Amygdala (tissue), 56 donors: Measurements from ENCODE around the gene EID3.

Source experiments
- DNase-seq, 56 donors: peaks; one replicate each; lab custom pipeline; 2025; lab: John Stamatoyannopoulos, UW

EID3 gene

DNA sequence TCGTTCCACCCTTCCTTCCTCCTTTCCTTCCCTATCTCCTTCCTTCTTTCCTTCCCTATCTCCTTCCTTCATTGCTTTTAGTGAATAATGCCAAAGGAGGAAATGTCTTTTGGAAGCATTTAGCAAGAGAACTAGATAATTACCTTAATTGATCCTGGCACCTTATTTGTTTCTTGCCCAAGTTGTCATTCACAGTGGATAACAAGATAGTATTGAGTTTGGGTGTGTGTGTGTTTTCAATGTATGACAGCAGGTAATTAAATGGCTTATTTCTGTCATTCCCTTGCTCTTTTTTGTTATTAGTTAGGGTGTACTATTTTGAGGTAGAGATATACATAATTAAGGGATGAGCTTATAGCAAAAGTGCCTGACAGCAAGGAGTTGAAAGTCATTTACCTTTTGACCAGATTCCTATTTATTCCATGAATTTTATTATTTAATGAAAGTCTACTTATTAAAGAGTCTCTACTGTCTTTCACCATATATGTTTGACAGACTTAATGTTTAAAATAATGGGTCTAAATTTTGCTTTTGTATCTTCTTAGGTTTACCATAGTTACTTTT, 30.2 kb downstream of the EID3 start:
- no peak for DNase-seq

DNA sequence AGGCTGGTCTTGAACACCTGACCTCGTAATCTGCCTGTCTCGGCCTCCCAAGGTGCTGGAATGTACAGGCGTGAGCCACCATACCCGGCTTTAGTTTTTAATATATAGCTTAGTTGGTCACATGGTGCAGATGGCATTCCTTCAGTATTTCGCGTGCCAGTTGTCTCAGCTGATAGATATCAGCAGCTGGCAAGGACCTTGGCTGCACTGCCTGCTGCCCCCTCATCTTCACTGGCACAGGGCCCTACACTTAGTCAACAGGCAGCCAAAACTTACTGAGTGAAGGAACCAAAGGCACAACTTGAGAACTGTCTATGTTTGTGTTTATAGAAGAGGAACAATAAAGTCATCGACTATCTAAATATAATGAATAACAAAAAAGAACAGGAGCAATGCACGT, 31.0 kb downstream of the EID3 start:
- no peak for DNase-seq

- no peak for DNase-seq
Measured at GRCh38 chr12:104336115-104336514, 32.6 kb downstream of the EID3 start.

- DNase-seq, result no peak
Measured at GRCh38 chr12:104337030-104337558, 33.6 kb downstream of the EID3 start.

- no peak for DNase-seq
Measured at GRCh38 chr12:104339663-104340062, 36.1 kb downstream of the EID3 start.

DNA sequence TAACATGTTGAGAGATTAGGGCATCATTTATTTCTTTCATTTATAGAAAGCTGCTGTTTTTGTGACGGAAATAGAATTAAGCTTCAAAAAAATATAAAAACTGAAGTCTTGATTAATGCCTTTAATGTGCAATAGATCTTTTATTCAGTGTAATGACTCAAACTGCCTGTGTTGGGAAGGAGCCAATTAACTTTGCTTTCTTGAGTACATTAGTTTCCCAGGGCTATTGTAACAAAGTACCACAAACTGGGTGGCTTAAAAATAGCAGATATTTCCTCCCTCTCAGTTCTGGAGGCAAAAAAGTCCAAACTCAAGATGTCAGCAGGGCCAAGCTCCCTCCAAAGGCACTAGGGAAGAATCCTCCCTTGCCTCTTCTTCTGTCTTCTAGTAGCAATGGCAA, 36.6 kb downstream of the EID3 start:
- DNase-seq, result no peak

GRCh38 chr12:104340925-104341611, 37.5 kb downstream of the EID3 start:
- peak in 20 of 56 donors; percentile 3 to 67 (median 19) for DNase-seq

- DNase-seq, result no peak
Measured at GRCh38 chr12:104342147-104342546, 38.6 kb downstream of the EID3 start.

DNA sequence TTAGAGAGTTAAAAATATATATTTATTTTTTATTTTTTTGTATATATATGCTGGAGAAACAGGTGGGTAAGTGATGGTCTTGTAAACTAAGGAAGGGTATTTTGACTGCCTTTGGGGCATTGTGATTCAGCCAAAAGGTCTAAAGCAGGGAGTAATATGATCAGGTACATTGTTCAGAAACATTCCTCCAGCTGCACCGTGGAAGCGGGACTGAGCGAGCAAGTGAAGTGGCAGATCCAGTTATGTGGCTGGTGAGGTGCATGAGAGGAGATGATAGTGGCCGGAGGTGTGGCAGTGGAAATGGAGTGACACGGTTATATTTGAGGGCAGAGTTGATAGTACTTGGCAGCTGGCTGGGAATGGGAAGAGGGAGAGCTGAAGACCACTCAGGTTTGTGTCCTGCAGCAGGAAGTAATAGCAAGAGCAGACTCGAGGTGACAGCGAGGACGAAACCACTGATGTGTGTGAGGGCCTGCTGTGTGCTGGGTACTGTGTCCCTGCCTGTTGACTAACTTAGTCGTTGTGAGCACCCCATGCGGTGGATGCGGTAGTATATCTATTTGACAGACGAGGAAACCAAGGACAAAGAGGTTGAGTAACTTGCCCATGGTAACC, 39.2 kb downstream of the EID3 start:
- no peak for DNase-seq

DNA sequence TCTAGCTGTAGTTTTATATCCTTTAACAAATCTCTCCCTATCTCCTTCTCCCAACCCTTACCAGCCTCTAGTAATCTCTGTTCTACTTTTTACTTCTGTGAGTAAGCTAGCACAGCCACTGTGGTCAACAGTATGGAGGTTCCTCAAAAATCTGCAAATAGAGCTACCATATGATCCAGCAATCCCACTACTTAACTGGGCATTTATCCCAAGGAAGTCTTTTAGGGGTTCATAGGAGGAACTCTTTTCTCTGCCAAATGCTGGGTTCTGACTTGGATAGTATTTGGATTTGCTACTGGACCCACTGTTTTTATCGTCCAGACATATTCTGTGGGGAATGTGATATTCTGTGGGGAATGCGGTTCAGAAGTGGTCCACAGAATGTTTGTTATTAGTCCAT, 41.1 kb downstream of the EID3 start:
- no peak for DNase-seq

- no peak for DNase-seq
Measured at GRCh38 chr12:104345234-104346066, 41.9 kb downstream of the EID3 start.

DNA sequence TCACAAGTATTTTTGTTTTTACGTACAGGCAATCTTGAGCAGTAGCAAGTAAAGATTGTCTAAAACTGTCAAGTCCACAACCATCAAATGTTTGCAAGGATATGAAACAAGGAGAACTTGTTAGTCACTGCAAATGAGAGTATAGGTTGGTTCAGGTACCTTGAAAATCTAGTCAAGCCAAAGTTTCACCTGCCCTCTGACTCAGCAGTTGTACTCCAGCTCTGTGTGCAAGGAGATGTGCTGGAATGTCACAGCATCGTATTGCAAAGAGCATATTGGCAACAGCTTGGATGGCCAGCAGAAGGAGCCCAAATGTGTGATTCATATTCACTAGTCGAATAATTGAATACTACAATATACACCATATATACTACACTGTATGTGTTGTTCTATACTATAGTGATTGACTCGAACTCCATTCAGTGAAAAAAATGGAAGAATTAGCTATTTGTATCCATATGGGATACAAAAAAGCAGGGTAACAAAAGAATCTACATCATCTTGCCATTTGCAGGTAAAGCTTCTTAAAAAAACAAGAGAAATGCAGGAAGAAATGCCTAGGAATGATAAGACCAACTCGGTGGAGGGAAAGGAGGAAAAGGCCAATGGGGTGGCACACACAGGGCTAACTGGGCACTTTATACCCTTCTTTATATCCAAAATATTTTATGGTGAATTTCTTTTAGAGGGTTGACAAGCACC, 44.0 kb downstream of the EID3 start:
- DNase-seq, result no peak

DNA sequence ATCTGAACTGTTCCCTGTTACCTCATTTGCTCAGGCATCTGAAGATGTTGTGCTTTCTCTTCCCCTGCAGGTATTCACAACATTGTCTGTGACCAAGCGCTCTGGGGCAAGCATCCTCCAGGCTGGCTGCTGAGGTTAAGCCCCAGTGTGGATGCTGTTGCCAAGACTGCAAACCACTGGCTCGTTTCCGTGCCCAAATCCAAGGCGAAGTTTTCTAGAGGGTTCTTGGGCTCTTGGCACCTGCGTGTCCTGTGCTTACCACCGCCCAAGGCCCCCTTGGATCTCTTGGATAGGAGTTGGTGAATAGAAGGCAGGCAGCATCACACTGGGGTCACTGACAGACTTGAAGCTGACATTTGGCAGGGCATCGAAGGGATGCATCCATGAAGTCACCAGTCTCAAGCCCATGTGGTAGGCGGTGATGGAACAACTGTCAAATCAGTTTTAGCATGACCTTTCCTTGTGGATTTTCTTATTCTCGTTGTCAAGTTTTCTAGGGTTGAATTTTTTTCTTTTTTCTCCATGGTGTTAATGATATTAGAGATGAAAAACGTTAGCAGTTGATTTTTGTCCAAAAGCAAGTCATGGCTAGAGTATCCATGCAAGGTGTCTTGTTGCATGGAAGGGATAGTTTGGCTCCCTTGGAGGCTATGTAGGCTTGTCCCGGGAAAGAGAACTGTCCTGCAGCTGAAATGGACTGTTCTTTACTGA, 44.9 kb downstream of the EID3 start:
- no peak for DNase-seq

DNA sequence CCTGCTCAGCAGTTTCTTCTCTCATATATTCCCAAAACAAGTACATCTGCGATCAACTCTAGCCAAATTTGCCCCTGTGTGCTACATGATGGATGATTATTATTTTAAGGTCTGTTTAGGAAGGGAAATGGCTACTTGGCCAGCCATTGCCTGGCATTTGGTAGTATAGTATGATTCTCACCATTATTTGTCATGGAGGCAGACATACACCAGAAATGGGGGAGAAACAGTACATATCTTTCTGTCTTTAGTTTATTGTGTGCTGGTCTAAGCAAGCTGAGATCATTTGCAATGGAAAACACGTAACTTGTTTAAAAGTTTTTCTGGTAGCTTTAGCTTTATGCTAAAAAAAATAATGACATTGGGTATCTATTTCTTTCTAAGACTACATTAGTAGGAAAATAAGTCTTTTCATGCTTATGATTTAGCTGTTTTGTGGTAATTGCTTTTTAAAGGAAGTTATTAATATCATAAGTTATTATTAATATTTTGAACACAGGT, 45.5 kb downstream of the EID3 start:
- DNase-seq, result no peak

- no peak for DNase-seq
Measured at GRCh38 chr12:104350211-104351056, 46.9 kb downstream of the EID3 start.

DNA sequence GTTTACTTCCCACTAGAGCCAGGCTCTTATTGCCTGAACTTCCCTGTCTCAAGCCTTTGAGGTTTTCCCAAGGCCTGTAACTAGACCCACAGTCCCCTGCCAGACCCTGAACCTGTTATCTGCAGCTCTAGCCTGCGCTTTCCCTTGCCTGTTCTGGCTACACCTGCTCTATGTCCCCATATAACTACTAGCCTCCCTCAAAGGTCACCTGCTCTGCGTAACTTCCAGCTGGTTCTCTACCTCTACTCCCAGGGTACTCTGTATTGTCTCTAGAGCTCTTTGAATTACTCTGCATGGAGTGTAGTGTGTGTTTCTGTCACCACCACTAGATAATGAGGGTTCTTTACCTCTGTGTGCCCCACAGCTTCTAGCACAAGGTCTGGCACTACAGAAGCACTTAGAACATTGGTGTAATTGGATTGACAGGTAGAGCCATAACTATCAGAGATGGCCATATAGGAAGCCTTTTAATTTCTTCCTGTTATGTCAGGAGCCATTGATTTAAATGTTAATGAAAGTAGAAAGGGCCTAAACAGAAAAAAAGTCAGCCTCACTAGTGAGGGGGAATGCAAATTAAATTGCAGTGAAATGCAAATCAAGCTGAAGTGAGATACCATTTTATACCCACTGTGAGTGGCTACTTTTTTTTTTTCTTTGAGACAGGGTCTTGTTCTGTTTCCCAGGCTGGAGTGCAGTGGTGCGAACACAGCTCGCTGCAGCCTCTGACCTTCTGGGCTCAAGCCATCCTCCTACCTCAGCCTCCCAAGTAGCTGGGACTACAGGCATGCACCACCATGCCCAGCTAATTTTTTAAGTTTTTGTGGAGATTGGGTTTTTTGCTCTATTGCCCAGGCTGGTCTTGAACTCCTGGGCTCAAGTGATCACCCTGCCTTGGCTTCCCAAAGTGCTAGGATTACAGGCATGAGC, 47.8 kb downstream of the EID3 start:
- no peak for DNase-seq

GRCh38 chr12:104352106-104352713, 48.7 kb downstream of the EID3 start:
- no peak for DNase-seq
